Activated CD4-positive, alpha-beta memory T cell treated with anti-CD3 and anti-CD28 coated beads, Interleukin-2, amount 10 ng/mL, durations not matched to agents 7 days and 5 days (primary cell): ENCODE measurements around the gene GFM1. TPM values are rescaled to one million over a fixed set of nuclear protein-coding genes. Genes with fewer than 3 reads are reported as not detected.

ENCODE experiments used
- CTCF ChIA-PET: fragments of 350-600 bp; sonication (Branson Sonifier 250); formaldehyde crosslinking; loops from one replicate; lab custom pipeline; 2021; ENCODE audit warnings: antibody characterized with exemption, inconsistent platforms; lab: Charles Lee
- POLR2A ChIA-PET: fragments of 350-600 bp; sonication (Branson Sonifier 250); formaldehyde crosslinking; loops from one replicate; lab custom pipeline; 2021; ENCODE audit warnings: antibody characterized with exemption; lab: Charles Lee
- DNase-seq: peaks from one replicate; pipeline ENCODE4 v3.0.0-alpha.2; 2020
- H3K27ac Mint-ChIP-seq: one replicate; pipeline ENCODE4 v1.8.0; 2021; ENCODE audit warnings: mild to moderate bottlenecking, mixed read lengths
- H3K27me3 Mint-ChIP-seq: one replicate; pipeline ENCODE4 v1.8.0; 2021; ENCODE audit warnings: mixed read lengths
- H3K36me3 Mint-ChIP-seq: one replicate; pipeline ENCODE4 v1.8.0; 2021; ENCODE audit warnings: low read depth, mixed read lengths
- H3K4me1 Mint-ChIP-seq: one replicate; pipeline ENCODE4 v1.8.0; 2021; ENCODE audit warnings: mixed read lengths
- H3K4me3 Mint-ChIP-seq: one replicate; pipeline ENCODE4 v1.8.0; 2021; ENCODE audit warnings: mild to moderate bottlenecking, mixed read lengths
- H3K9me3 Mint-ChIP-seq: one replicate; pipeline ENCODE4 v1.8.0; 2021; ENCODE audit warnings: mixed read lengths
- total RNA-seq, 2 experiments: library from RNA; stranded (reverse); gene quantifications; one replicate each; pipeline ENCODE4 v1.2.3, GENCODE V29; 2021

The GFM1 gene
- total RNA-seq, 2 experiments from 2014 or later = 32.4 TPM

DNA sequence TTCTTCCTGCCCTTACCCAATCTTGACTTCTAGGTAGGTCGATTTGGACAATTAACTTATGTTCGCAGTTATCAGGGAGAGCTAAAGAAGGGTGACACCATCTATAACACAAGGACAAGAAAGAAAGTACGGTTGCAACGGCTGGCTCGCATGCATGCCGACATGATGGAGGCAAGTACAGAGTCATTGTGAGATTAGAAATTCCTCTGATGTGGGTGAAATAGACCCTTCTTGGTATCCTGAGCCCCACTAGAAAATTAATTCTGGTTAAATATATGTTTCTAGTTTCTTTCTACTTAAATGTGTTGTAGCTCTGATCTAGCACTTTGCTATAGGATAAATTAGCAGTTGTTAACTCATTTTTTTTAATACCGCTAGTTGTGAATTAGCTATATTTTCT, 14.6 kb downstream of the GFM1 start:
- peaks cover 11% of the 10 kb centered on the region for H3K4me1 Mint-ChIP-seq
- H3K36me3 Mint-ChIP-seq = peaks cover 27% of the 10 kb centered on the region
- CTCF ChIA-PET = interaction anchor here (0.7 to 5.4 kb wide), 19 partner anchors 8 to 141 kb away, joined by 3 to 61 read pairs (median 7); partner anchors contain the start of genes GFM1 and LXN
- no peak overlapping the region for H3K4me3 Mint-ChIP-seq
- POLR2A ChIA-PET = interaction anchor here (0.7 to 2.6 kb wide), 4 partner anchors 14 to 69 kb away, joined by 3 to 16 read pairs (median 5); partner anchors contain the start of genes GFM1 and LXN
- no peak overlapping the region for H3K27ac Mint-ChIP-seq
- no peak for DNase-seq
- H3K9me3 Mint-ChIP-seq = no peaks in the 10 kb centered on the region
- no peaks in the 10 kb centered on the region for H3K27me3 Mint-ChIP-seq

DNA sequence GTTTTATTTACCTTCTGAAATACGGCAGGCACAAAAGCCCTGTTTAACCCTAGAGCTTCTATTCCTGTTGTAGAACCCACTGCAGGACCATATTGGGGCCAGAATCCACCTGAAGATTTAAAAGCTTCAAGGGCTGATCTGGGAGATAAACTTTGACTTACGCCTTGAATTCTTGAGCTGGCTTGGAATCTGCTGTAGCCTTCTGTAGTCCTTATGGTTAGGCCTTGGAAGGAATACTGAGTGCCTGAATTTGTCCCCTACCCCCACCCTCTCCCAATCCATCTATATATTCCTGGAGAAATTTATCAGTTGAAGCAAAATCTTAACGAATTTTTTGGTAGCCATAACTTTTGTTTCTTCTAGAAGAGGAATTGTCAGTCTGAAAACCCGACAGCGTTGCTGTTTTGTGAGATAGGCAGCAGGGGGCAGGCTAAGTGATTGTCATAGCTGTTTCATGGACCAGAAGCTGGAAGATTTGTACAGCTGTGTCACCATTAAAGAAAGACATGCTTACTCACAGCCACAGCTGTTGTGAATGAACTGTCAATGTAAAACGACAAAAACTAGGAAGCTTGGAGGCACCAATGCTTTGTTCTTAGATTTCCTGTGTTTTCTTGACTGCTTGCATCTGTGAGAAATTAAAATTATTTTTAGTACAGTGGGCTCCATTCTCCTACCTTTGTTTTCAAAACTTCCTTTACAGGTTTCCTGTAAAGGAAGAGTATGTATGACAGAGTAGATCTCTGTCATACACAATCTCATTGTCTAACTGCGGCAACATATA, 15.3 kb downstream of the GFM1 start:
- H3K9me3 Mint-ChIP-seq = no peaks in the 10 kb centered on the region
- H3K4me3 Mint-ChIP-seq = no peak overlapping the region
- no peaks in the 10 kb centered on the region for H3K27me3 Mint-ChIP-seq
- H3K4me1 Mint-ChIP-seq = peaks cover 11% of the 10 kb centered on the region
- ChIA-PET CTCF (interaction anchor here (0.7 to 5.4 kb wide), 21 partner anchors 8 to 141 kb away, joined by 3 to 61 read pairs (median 7); partner anchors contain the start of genes GFM1 and LXN), POLR2A (interaction anchor here (0.7 to 2.6 kb wide), 5 partner anchors 13 to 132 kb away, joined by 3 to 16 read pairs (median 3); partner anchors contain the start of genes GFM1 and LXN)
- H3K27ac Mint-ChIP-seq = no peak overlapping the region
- peaks cover 33% of the 10 kb centered on the region for H3K36me3 Mint-ChIP-seq
- DNase-seq = peak; percentile 64

DNA sequence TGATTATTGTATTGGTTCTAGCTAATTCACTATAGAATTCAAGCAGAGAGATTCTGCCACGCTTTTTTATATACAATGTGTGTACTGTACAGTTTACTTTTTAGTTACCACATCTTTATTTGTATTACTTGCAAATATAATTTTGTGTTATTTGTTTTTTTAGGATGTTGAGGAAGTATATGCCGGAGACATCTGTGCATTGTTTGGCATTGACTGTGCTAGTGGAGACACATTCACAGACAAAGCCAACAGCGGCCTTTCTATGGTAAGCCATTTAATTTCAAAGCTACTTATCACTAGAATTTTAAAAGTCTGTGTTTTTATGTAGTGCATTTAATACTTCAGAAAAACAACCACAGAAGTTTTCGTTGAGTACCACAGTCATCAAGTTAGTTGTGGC, 16.4 kb downstream of the GFM1 start:
- Mint-ChIP-seq H3K36me3 (peaks cover 39% of the 10 kb centered on the region), H3K27me3 (no peaks in the 10 kb centered on the region), H3K4me3 (no peak overlapping the region), H3K27ac (no peak overlapping the region), H3K9me3 (no peaks in the 10 kb centered on the region), H3K4me1 (peaks cover 11% of the 10 kb centered on the region)
- DNase-seq = no peak
- ChIA-PET POLR2A (interaction anchor here (0.9 to 2.3 kb wide), 2 partner anchors 15 to 16 kb away, joined by 3 to 16 read pairs; partner anchors contain the start of gene GFM1), CTCF (interaction anchor here (0.8 to 5.4 kb wide), 9 partner anchors 10 to 141 kb away, joined by 3 to 61 read pairs (median 4); partner anchors contain the start of genes GFM1, LXN and MFSD1)

DNA sequence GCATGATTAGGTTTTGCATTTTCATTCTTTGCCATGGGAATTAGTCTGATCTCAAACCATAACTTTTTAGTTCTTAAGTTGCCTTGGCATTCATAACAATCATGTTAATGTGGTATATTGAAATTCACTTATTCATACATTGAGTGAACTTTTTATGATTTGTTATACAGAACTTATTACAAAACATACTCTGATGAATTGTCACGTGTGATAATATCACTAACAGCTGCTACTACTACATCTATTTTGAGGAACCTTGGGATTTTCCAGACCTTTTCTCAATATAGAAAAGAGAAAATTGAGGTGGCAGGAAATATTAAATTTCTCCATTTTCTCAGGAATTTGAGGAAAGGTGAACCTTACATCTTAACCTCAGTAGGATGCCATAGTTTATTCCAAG, 18.9 kb downstream of the GFM1 start:
- H3K9me3 Mint-ChIP-seq = no peaks in the 10 kb centered on the region
- DNase-seq = no peak
- H3K27me3 Mint-ChIP-seq = no peaks in the 10 kb centered on the region
- no peak overlapping the region for H3K4me3 Mint-ChIP-seq
- POLR2A ChIA-PET = no interaction called here
- CTCF ChIA-PET = interaction anchor here (1.4 to 5.4 kb wide), 4 partner anchors 8 to 183 kb away, joined by 3 to 60 read pairs (median 8); partner anchors contain the start of genes GFM1 and LXN
- H3K4me1 Mint-ChIP-seq = peaks cover 11% of the 10 kb centered on the region
- peaks cover 49% of the 10 kb centered on the region for H3K36me3 Mint-ChIP-seq
- no peak overlapping the region for H3K27ac Mint-ChIP-seq

DNA sequence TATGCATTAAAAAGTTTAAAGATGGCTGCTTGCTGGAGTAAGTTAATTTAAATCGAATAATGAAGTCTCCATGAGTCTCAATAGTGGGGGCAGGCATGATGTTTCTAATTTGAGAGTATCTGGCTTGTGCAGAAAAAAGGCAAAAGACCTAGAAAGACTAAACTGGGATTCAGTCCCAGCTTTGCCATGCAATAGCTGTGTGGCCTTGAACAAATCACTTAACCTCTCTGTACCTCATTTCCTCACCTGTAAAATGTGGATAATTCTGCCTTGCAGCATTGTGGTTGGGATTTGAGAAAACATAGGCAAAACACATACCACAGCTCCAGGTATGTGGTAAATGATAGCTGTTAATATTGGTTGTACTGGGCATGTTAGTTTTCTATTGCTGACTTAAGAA, 19.5 kb downstream of the GFM1 start:
- Mint-ChIP-seq H3K4me1 (peaks cover 9% of the 10 kb centered on the region), H3K27ac (no peak overlapping the region), H3K36me3 (peaks cover 55% of the 10 kb centered on the region), H3K9me3 (no peaks in the 10 kb centered on the region), H3K4me3 (no peak overlapping the region), H3K27me3 (no peaks in the 10 kb centered on the region)
- ChIA-PET POLR2A (no interaction called here), CTCF (interaction anchor here (0.7 to 2.9 kb wide), 3 partner anchors 8 to 183 kb away, joined by 3 to 13 read pairs (median 3); partner anchors contain the start of genes GFM1 and LXN)
- DNase-seq = no peak

DNA sequence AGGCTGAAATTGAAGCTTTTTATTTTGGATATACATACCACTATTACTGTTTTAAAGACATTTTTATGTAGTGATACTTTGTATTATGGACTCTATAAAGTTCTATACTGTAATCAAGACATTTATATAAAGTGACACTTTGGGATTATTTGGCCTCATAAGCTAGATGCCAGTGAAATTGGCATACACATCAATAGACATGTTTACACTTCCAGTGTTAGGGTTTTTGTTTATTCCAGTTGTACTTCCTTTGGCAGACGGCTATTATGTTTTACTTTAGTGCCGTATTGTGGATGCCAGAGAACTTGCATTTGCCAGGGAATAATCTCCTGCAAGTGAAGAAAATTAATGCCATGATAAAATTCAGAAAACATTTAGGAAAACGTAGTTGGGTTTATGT, 22.1 kb downstream of the GFM1 start:
- no peak overlapping the region for H3K27ac Mint-ChIP-seq
- H3K27me3 Mint-ChIP-seq = no peaks in the 10 kb centered on the region
- CTCF ChIA-PET = no interaction called here
- no peak for DNase-seq
- POLR2A ChIA-PET = no interaction called here
- H3K4me3 Mint-ChIP-seq = no peak overlapping the region
- H3K4me1 Mint-ChIP-seq = peaks cover 13% of the 10 kb centered on the region
- no peaks in the 10 kb centered on the region for H3K9me3 Mint-ChIP-seq
- H3K36me3 Mint-ChIP-seq = peaks cover 60% of the 10 kb centered on the region

DNA sequence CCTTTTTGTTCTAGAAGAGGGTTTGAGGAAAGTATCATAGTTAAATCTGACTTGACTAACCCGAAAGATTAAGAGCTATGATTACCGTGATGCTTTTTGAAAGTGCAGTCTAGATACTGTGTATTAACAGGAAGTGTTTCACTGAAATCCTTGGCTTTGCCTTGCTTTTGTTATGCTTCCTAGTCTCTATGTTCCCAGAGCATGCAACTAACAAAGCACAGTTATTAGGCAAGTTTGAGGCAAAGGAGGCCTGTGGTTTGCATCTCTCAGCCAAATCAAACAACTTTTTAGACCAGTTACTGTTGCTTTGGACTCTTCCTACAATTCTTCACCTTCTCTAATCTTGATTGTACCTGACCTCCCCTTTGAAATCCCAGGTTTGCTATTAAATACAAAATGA, 24.2 kb downstream of the GFM1 start:
- POLR2A ChIA-PET = interaction anchor here (1.6 kb wide), 1 partner anchor 23 kb away, joined by 3 read pairs; no protein-coding TSS in a partner anchor
- H3K4me3 Mint-ChIP-seq = no peak overlapping the region
- CTCF ChIA-PET = interaction anchor here (1.0 to 1.5 kb wide), 3 partner anchors 9 to 123 kb away, joined by 3 to 10 read pairs (median 4); partner anchors contain the start of gene GFM1

DNA sequence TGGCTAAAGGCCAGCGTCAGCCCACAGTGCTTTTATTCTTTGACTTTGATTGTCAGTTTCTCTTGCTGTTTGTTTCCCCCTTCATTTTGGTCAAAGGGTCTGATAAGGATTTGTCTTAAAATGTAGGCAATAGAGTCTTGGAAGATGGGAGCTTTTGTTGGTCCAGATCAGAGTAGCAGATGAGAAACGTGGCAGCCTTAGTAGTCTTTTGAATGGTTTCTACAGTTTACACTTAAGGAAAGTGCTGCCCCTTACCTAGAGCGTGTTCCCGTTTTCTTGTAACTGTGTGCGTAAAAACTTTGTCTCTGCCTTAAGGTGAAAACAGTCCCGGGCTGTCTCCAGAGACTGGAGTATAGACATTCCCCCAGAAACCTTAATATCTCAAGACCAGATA, 27.5 kb downstream of the GFM1 start:
- H3K4me3 Mint-ChIP-seq = peak overlapping the region; percentile 90
- ChIA-PET POLR2A (interaction anchor here (1.0 to 1.5 kb wide), 4 partner anchors 12 to 56 kb away, joined by 3 to 8 read pairs (median 6); partner anchors contain the start of gene GFM1), CTCF (interaction anchor here (0.5 to 4.0 kb wide), 11 partner anchors 8 to 130 kb away, joined by 3 to 60 read pairs (median 3); partner anchors contain the start of genes GFM1 and MFSD1)
- no peaks in the 10 kb centered on the region for H3K27me3 Mint-ChIP-seq
- no peaks in the 10 kb centered on the region for H3K9me3 Mint-ChIP-seq
- H3K4me1 Mint-ChIP-seq = peaks cover 28% of the 10 kb centered on the region
- H3K36me3 Mint-ChIP-seq = peaks cover 29% of the 10 kb centered on the region
- no peak for DNase-seq
- H3K27ac Mint-ChIP-seq = peak overlapping the region; percentile 85

More for the DNA sequence above, 24.2 kb downstream of the GFM1 start:
- DNase-seq = no peak
- no peaks in the 10 kb centered on the region for H3K27me3 Mint-ChIP-seq
- peaks cover 54% of the 10 kb centered on the region for H3K36me3 Mint-ChIP-seq
- H3K27ac Mint-ChIP-seq = no peak overlapping the region
- peaks cover 26% of the 10 kb centered on the region for H3K4me1 Mint-ChIP-seq
- H3K9me3 Mint-ChIP-seq = no peaks in the 10 kb centered on the region

DNA sequence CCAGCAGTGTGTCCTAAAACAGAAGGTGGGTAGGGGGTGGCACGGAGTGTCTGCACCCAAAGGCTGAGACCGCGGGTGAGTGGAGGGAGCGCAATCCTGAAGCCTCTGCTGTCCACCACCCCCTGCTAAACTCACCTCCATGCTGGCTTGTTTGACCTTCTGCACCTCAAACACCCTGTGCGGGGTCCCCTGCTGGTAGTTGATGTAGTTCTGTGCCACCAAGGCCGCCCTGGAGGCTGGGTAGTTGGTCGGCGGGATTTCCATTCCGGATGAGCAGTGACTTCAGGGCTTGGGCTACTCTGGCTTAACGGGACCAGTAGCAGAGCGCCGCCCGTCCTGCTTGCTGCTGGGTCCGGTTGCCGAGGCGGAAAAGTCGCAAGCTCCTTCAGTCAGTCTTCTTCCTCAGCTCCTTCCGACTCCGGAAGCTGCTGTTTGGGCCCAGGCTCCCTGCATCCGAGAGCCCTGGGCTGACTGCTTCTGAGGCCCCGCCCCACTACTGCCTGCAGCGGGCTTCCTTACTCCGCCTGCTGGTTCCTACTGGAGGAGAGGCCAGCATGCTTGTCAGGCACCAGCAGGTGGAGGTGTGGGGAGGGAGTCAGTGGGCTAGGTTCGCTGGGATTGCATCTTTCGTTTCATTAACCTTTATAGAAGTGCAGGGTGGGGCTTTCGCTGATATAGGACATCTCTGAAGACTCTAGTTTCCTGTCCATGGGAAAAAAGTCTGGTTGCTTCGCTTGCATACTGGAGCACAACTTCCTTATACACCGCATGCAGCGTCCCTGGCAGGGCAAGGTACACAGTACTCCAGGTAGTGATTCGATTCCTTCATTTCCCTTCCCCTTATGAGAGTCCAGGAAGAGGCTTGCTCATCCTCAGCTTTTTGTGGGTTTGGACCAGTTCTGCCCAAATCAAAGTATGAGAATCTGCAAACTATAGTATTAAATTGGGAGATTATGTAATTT, 28.2 kb downstream of the GFM1 start, which contains the start of gene LXN:
TSS of gene LXN (minus strand) at position 434 of the 962 bp plus-strand sequence. CDS start at position 264, 170 bp downstream.
- Mint-ChIP-seq H3K4me3 (peak within 1 kb of the TSS; percentile 90), H3K4me1 (peaks cover 28% of the 10 kb centered on the region), H3K9me3 (no peaks in the 10 kb centered on the region), H3K27me3 (no peaks in the 10 kb centered on the region), H3K36me3 (peaks cover 30% of the 10 kb centered on the region), H3K27ac (peak within 1 kb of the TSS; percentile 85)
- ChIA-PET CTCF (interaction anchor here (0.5 to 4.0 kb wide), 10 partner anchors 8 to 129 kb away, joined by 3 to 60 read pairs (median 4); partner anchors contain the start of genes GFM1 and MFSD1), POLR2A (interaction anchor here (1.0 to 1.5 kb wide), 4 partner anchors 11 to 56 kb away, joined by 3 to 8 read pairs (median 6); partner anchors contain the start of gene GFM1)
- peak; percentile 86 for DNase-seq

DNA sequence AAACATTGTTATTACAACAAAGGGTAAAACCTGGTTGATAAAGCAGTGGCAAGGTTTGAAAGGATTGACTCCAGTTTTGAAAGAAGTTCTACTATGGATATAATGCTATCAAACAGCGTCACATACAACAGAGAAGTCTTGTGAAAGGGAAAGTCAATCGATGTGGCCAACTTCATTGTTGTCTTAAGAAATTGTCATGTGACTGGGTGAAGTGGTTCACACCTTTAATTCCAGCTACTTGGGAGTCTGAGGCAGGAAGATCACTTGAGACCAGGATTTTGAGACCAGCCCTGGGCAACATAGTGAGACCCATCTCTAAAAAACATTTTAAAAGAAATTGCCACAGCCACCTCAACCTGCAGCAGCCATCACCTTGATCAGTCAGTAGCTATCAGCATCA, 34.4 kb downstream of the GFM1 start:
- H3K9me3 Mint-ChIP-seq = no peaks in the 10 kb centered on the region
- POLR2A ChIA-PET = no interaction called here
- H3K4me3 Mint-ChIP-seq = no peak overlapping the region
- DNase-seq = no peak
- no peaks in the 10 kb centered on the region for H3K27me3 Mint-ChIP-seq
- no peak overlapping the region for H3K27ac Mint-ChIP-seq
- H3K36me3 Mint-ChIP-seq = peaks cover 2% of the 10 kb centered on the region
- CTCF ChIA-PET = interaction anchor here (0.6 to 2.3 kb wide), 2 partner anchors 19 to 1568 kb away, joined by 3 to 8 read pairs; no protein-coding TSS in a partner anchor
- H3K4me1 Mint-ChIP-seq = peaks cover 6% of the 10 kb centered on the region

DNA sequence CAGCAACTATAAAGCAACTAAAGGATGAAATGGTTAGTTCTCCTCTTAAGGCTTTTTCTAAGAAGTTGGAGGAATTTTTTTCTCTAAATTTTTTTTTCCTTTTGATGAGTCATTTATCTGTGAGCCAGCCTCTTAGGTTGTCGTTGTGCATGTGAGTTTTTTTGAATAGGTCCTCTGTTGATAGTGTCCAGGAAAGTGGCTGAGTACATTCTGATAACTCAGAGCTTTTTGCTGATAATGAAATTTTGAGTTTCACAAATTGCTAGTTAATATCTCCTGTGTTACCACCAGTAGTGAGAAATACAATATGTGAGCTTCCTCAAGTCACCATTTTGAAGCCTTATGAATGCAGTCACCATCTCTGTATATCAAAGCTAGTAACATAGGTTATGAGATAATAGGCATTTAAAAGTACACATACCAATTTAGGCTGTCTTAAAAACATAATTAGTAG, 35.2 kb downstream of the GFM1 start:
- CTCF ChIA-PET = interaction anchor here (0.5 to 1.0 kb wide), 3 partner anchors 20 to 1569 kb away, joined by 3 read pairs; no protein-coding TSS in a partner anchor
- POLR2A ChIA-PET = no interaction called here
- H3K4me3 Mint-ChIP-seq = no peak overlapping the region
- no peak overlapping the region for H3K27ac Mint-ChIP-seq
- H3K36me3 Mint-ChIP-seq = peaks cover 5% of the 10 kb centered on the region
- H3K9me3 Mint-ChIP-seq = no peaks in the 10 kb centered on the region
- DNase-seq = no peak
- H3K27me3 Mint-ChIP-seq = no peaks in the 10 kb centered on the region
- peaks cover 5% of the 10 kb centered on the region for H3K4me1 Mint-ChIP-seq
